H1 (cell line): Measurements from ENCODE around the gene SPDYE6. TPM values are rescaled to one million over a fixed set of nuclear protein-coding genes. Genes with fewer than 3 reads are reported as not detected.

ENCODE experiments used
- CHD2 ChIP-seq: IDR thresholded peaks from 2 replicates; pipeline ENCODE4 v1.6.1; 2012; ENCODE audit warnings: low read length, improper control_type of control experiment
- EZH2 ChIP-seq: fragments of 200-600 bp; sonication (generic); IDR thresholded peaks from 2 replicates; pipeline ENCODE4 v1.7.1; 2012; ENCODE audit warnings: low read depth, mild to moderate bottlenecking, moderate library complexity, low read length, inconsistent platforms; ENCODE audit not compliant: severe bottlenecking
- RAD21 ChIP-seq, 2 experiments: IDR thresholded peaks in 1 of 2; conservative IDR thresholded peaks in 1 of 2; 2 replicates each; pipeline ENCODE4 v1.6.1; 2011; ENCODE audit warnings: low read depth in 2 of 2, low read length in 2 of 2, improper control_type of control experiment in 1 of 2, inconsistent platforms in 1 of 2, mild to moderate bottlenecking in 1 of 2, moderate library complexity in 1 of 2
- SIN3A ChIP-seq, 2 experiments: IDR thresholded peaks in 1 of 2; conservative IDR thresholded peaks in 1 of 2; 2 replicates each; pipeline ENCODE4 v1.6.1; 2011 to 2012; ENCODE audit warnings: low read length in 2 of 2, improper control_type of control experiment in 1 of 2, low read depth in 1 of 2, mild to moderate bottlenecking in 1 of 2
- SIRT6 ChIP-seq: IDR thresholded peaks from one replicate; pipeline ENCODE4 v1.7.1; 2012; ENCODE audit warnings: low read length, inconsistent platforms
- SP1 ChIP-seq: IDR thresholded peaks from 2 replicates; pipeline ENCODE4 v1.6.1; 2011; ENCODE audit warnings: low read depth, low read length
- polyA plus RNA-seq, 7 experiments: library from polyadenylated mRNA; depleted of rRNA in 3 of 7; stranded (reverse) in 5 of 7; unstranded in 2 of 7; fragments of >200 nt in 5 of 7; fragments of 200-250 nt in 2 of 7; gene quantifications; 1 replicate in 5 of 7; 2 replicates in 1 of 7; 4 replicates in 1 of 7; pipeline versions ENCODE4 v1.2.1 to v1.2.3, GENCODE V29; 2011 to 2013; ENCODE audit warnings: missing spikeins in 2 of 7, mixed read lengths in 2 of 7
- total RNA-seq: library from RNA; stranded (reverse); fragmentation: NEBNext Ultra II Directional; extraction: Animal tissue kit (Norgen Biotek cat#: 25700); gene quantifications from 2 replicates; pipeline ENCODE4 v1.2.1, GENCODE V29; 2021
- TF ChIP-seq, protein P1 (sequence below): fragments of 300-600 bp; sonication (generic); IDR thresholded peaks from 2 replicates; pipeline ENCODE4 v1.7.1; 2012; ENCODE audit warnings: low read length, moderate library complexity, mild to moderate bottlenecking, inconsistent platforms; ENCODE audit not compliant: insufficient replicate concordance
- TF ChIP-seq, protein P2 (sequence below): IDR thresholded peaks from 2 replicates; pipeline ENCODE4 v1.6.1; 2012; ENCODE audit warnings: inconsistent platforms

The SPDYE6 gene
- total and polyA plus RNA-seq, 2 of the 8 experiments (the other 6 are each of a cell fraction or from before 2014, with no cell fraction given): not detected

DNA sequence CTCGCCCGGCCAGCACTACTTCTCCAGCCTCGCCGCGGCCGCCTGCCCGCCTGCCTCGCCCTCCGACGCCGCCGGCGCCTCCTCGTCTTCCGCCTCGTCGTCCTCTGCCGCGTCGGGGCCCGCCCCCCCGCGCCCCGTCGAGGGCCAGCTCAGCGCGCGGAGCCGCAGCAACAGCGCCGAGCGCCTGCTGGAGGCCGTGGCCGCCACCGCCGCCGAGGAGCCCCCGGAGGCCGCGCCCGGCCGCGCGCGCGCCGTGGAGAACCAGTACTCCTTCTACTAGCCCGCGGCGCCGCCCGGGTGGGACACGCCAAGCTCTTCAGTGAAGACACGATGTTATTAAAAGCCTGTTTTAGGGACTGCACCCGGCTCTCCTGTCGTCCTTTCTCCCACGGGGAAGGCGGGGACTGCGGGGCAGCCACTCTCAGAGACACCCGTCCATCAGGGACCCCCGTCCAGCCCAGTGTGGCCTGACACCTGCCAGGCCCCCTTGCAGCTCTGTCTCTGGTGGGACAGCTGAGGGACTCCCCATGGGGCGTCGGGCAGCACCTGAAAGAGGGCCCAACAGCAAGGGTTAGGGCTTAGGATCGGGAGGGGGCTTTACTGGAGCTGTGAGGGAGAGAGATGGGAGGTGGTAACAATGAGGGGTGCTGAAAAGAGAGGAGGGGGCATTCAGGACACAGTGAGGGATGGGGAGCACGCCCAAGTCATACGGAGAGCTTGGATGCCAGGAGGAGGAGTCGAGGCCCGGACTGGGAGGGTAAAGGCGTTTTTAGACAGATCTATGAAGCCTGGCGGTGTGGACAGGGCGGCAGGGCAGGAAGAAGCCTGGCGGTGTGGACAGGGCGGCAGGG is 34.7 kb downstream of the SPDYE6 start (continued):
- TF ChIP-seq, protein P1, sequence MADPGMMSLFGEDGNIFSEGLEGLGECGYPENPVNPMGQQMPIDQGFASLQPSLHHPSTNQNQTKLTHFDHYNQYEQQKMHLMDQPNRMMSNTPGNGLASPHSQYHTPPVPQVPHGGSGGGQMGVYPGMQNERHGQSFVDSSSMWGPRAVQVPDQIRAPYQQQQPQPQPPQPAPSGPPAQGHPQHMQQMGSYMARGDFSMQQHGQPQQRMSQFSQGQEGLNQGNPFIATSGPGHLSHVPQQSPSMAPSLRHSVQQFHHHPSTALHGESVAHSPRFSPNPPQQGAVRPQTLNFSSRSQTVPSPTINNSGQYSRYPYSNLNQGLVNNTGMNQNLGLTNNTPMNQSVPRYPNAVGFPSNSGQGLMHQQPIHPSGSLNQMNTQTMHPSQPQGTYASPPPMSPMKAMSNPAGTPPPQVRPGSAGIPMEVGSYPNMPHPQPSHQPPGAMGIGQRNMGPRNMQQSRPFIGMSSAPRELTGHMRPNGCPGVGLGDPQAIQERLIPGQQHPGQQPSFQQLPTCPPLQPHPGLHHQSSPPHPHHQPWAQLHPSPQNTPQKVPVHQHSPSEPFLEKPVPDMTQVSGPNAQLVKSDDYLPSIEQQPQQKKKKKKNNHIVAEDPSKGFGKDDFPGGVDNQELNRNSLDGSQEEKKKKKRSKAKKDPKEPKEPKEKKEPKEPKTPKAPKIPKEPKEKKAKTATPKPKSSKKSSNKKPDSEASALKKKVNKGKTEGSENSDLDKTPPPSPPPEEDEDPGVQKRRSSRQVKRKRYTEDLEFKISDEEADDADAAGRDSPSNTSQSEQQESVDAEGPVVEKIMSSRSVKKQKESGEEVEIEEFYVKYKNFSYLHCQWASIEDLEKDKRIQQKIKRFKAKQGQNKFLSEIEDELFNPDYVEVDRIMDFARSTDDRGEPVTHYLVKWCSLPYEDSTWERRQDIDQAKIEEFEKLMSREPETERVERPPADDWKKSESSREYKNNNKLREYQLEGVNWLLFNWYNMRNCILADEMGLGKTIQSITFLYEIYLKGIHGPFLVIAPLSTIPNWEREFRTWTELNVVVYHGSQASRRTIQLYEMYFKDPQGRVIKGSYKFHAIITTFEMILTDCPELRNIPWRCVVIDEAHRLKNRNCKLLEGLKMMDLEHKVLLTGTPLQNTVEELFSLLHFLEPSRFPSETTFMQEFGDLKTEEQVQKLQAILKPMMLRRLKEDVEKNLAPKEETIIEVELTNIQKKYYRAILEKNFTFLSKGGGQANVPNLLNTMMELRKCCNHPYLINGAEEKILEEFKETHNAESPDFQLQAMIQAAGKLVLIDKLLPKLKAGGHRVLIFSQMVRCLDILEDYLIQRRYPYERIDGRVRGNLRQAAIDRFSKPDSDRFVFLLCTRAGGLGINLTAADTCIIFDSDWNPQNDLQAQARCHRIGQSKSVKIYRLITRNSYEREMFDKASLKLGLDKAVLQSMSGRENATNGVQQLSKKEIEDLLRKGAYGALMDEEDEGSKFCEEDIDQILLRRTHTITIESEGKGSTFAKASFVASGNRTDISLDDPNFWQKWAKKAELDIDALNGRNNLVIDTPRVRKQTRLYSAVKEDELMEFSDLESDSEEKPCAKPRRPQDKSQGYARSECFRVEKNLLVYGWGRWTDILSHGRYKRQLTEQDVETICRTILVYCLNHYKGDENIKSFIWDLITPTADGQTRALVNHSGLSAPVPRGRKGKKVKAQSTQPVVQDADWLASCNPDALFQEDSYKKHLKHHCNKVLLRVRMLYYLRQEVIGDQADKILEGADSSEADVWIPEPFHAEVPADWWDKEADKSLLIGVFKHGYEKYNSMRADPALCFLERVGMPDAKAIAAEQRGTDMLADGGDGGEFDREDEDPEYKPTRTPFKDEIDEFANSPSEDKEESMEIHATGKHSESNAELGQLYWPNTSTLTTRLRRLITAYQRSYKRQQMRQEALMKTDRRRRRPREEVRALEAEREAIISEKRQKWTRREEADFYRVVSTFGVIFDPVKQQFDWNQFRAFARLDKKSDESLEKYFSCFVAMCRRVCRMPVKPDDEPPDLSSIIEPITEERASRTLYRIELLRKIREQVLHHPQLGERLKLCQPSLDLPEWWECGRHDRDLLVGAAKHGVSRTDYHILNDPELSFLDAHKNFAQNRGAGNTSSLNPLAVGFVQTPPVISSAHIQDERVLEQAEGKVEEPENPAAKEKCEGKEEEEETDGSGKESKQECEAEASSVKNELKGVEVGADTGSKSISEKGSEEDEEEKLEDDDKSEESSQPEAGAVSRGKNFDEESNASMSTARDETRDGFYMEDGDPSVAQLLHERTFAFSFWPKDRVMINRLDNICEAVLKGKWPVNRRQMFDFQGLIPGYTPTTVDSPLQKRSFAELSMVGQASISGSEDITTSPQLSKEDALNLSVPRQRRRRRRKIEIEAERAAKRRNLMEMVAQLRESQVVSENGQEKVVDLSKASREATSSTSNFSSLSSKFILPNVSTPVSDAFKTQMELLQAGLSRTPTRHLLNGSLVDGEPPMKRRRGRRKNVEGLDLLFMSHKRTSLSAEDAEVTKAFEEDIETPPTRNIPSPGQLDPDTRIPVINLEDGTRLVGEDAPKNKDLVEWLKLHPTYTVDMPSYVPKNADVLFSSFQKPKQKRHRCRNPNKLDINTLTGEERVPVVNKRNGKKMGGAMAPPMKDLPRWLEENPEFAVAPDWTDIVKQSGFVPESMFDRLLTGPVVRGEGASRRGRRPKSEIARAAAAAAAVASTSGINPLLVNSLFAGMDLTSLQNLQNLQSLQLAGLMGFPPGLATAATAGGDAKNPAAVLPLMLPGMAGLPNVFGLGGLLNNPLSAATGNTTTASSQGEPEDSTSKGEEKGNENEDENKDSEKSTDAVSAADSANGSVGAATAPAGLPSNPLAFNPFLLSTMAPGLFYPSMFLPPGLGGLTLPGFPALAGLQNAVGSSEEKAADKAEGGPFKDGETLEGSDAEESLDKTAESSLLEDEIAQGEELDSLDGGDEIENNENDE: no peak
- TF ChIP-seq EZH2 (no peak), CHD2 (no peak), SIN3A (conservative IDR thresholded peaks at IDR 0.05 in 1 of 2, IDR thresholded peaks at IDR 0.05 in 1 of 2; ENCODE audit: low read depth in 1 of 2, low read length in 2 of 2) (no peak), SIRT6 (no peak), RAD21 (IDR thresholded peaks at IDR 0.05 in 1 of 2, conservative IDR thresholded peaks at IDR 0.05 in 1 of 2; ENCODE audit: low read depth in 2 of 2, low read length in 2 of 2) (peak in 1 of 2 experiments; percentile 38; a peak in 2 of 4 replicates), SP1 (no peak)
- TF ChIP-seq, protein P2, sequence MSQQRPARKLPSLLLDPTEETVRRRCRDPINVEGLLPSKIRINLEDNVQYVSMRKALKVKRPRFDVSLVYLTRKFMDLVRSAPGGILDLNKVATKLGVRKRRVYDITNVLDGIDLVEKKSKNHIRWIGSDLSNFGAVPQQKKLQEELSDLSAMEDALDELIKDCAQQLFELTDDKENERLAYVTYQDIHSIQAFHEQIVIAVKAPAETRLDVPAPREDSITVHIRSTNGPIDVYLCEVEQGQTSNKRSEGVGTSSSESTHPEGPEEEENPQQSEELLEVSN: peak; percentile 43; the same call in 1 of the 2 replicates
